GM21717 (cell line): ENCODE measurements around the gene SHQ1.

Source experiments
- ATAC-seq: cut with Tn5 transposase; IDR thresholded peaks from one replicate; pipeline ENCODE4 v1.9.1; 2021; ENCODE audit warnings: mild to moderate bottlenecking, moderate library complexity; ENCODE audit not compliant: unreplicated experiment

SHQ1 gene

GRCh38 chr3:72847751-72848702, at the start of gene SHQ1:
Gene SHQ1 (minus strand): TSS chr3:72848445. CDS start chr3:72848340, 105 bp downstream.
- peak; percentile 90 for ATAC-seq

- no peak for ATAC-seq
Measured at GRCh38 chr3:72897758-72898007, 49.4 kb upstream of the SHQ1 start.

DNA sequence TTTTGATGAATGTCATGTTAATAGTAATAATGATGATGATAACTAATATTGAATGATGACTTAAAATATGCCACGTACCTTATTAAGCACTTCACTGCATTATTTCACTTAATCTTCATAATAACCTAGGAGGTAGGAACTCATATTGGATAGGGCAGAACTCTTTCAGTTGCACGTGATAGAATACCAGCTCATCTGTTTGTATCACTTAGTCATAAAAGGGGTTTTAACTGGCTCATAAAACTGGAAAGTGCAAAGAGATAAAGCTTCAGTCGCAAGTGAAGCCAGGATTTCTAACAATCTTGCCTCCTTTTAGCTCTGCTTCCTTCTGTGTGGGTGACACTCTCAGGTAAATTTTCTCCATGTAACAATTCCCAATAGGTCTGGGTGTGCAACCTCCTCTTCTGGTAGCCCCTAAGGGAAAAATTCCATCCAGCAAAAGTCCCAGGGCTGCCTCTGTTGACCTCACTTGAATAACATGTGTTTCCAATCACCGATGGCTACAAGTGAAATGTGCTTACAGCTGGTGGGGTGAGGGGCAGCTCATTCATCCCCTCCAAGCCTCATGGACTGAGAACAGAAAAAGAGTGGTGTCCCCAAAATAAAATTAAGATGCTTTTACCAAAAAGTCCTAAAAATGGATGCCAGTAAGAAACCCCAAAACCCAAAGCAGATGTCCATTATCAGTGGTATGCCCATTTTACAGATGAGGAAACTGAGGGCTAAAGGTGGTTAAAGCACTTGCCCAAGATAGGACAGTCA, 48.9 kb upstream of the SHQ1 start:
- no peak for ATAC-seq

DNA sequence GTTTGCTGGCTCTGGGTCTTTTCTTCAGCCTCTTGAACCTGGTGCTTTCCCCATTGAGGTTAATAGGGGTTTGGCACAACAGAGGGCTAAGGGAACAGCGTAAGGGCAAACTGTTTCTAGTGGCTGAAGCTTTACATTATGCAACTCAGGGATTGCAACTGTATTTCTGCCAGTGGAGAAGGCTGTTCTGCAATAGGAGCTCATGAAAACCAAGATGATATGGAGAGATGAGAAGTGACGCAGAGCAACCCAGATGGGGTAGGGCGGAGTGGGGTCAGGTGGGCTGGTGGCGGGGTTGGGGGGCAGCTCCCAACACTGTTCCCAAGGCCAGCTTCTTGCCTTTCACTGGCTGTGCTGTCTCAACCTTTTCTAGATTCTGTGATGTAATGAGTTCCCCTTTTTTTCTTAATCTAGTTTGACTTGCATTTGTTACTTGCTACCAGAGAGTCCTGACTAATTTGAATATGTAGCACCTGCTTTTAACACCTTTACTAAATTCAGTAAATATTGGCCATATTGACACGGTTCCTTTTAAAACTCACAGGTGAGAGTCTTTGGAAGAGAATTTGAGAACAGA, 46.8 kb upstream of the SHQ1 start:
- ATAC-seq: no peak

GRCh38 chr3:72892870-72893269, 44.6 kb upstream of the SHQ1 start:
- ATAC-seq: no peak

- ATAC-seq: no peak
Measured at GRCh38 chr3:72892081-72892775, 44.0 kb upstream of the SHQ1 start.

DNA sequence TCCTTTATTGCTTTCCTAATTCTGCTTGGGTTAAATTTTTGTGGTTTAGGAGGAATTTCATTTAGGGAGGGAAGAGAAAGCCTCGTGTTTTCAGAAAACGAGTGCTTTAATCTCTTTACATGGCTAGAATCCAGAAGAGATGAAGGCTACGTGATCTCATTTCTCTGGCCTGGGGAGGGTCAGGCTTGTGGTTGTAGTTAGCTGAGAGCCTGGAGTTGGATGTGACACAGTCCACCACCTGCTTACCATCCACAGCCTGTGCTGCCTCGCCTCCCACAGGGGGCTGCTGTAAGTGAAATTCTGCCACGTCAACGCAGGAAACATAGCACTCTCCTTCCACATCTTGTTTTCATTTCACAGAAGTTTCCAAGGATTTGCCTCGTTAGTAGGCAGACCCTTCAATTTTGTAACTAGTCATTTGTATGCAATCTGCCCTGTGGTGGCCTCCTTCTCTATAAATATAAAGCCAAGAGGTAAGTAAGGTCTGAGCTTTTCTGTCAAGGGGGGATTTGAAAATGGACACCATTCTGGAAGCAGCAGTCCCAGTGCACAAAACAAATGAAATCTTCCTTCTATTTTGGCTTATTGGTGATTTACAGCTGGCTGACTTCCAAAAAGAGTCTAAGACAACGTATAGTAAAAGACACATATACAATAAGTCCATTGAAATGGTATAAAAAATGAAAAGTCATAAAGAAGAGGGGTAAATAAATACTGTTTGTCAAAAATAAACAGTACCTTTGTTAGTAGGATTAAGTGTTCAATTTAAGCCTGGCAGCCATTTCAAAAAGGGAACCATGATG, 43.0 kb upstream of the SHQ1 start:
- ATAC-seq: no peak

DNA sequence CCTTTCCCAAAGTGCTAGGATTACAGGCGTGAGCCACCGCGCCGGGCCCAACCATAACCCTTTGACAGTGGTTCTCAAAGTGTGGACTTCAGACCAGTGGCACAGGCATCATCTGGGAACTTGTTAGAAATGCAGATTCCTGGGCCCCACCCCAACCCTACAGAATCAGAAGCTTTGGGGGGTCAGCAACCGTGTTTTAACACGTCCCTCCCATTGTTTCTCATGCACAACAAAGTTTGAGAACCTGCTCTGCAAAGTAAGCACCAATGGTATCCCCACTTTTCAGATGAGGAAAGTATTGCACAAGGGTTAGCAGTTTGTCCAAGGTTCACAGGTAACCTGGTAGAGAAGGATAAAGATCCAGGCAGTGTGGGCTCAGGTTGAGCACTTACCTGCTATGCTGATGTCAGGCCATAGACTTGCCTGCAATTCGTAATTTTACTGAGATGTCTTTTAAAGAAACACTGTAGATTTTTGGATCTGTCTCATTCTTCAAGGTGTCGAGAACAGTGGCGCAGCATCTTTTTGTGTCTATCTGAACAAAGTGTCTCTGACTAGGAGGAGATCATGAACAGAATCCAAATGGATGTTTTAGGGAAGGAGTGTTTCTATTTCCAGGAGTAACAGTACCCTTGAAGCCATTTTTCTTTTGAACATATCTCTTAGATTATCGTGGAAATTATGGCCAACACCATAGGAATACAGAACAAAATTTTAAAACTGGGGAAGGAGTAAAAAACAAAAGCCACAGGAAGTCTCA, 42.1 kb upstream of the SHQ1 start:
- ATAC-seq: no peak

GRCh38 chr3:72889310-72890165, 41.3 kb upstream of the SHQ1 start:
- ATAC-seq: no peak

- no peak for ATAC-seq
Measured at GRCh38 chr3:72888546-72889309, 40.5 kb upstream of the SHQ1 start.

GRCh38 chr3:72887705-72888545, 39.7 kb upstream of the SHQ1 start, which contains the start of gene GXYLT2:
Gene GXYLT2 (plus strand): TSS chr3:72888046. CDS start chr3:72888234, 188 bp downstream.
- no peak for ATAC-seq

- ATAC-seq: no peak
Measured at GRCh38 chr3:72887343-72887704, 39.1 kb upstream of the SHQ1 start.

- no peak for ATAC-seq
Measured at GRCh38 chr3:72872183-72872582, 23.9 kb upstream of the SHQ1 start.

GRCh38 chr3:72862314-72863090, 14.3 kb upstream of the SHQ1 start:
- no peak for ATAC-seq

GRCh38 chr3:72860846-72861245, 12.6 kb upstream of the SHQ1 start:
- no peak for ATAC-seq

GRCh38 chr3:72860053-72860452, 11.8 kb upstream of the SHQ1 start:
- ATAC-seq: no peak
